GM18909 (cell line): ENCODE measurements around the gene FOXL2.

Experiments
- ATAC-seq: cut with Tn5 transposase; IDR thresholded peaks from one replicate; pipeline ENCODE4 v1.9.1; 2021; ENCODE audit warnings: mild to moderate bottlenecking; ENCODE audit not compliant: unreplicated experiment, poor library complexity

Gene FOXL2

DNA sequence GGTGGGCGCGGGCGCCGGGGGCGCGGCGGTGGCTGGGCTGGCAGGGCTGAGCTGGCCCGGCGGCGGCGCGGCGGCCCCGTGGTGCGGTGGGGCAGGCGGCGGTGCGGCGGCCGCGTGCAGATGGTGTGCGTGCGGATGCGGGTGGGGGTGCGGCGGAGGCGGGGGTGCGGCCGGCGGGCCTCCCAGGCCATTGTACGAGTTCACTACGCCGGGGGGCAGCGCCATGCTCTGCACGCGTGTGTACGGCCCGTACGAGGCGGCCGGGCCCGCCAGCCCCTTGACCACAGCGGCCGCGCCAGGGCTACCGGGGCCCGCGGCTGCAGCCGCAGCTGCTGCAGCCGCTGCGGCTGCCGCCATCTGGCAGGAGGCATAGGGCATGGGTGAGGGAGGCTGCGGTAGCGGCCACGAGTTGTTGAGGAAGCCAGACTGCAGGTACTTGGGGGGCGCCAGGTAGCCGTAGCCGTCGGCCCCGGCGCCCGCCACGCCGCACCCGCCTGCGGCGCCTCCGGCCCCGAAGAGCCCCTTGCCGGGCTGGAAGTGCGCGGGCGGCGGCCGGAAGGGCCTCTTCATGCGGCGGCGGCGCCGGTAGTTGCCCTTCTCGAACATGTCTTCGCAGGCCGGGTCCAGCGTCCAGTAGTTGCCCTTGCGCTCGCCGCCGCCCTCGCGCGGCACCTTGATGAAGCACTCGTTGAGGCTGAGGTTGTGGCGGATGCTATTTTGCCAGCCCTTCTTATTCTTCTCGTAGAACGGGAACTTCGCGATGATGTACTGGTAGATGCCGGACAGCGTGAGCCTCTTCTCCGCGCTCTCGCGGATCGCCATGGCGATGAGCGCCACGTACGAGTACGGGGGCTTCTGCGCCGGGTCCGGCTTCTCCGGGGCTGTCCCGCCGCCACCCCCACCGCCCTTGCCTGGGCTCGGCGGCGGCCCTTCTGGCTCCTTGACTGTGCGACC, 951 bp downstream of the FOXL2 start:
- no peak for ATAC-seq

- no peak for ATAC-seq
Observed at GRCh38 chr3:138944929-138945708, 1.8 kb downstream of the FOXL2 start.

- no peak for ATAC-seq
Observed at GRCh38 chr3:138944654-138944928, 2.3 kb downstream of the FOXL2 start.

- ATAC-seq, result no peak
Observed at GRCh38 chr3:138943724-138944653, 2.9 kb downstream of the FOXL2 start.

- no peak for ATAC-seq
Observed at GRCh38 chr3:138942861-138943623, 3.9 kb downstream of the FOXL2 start.

DNA sequence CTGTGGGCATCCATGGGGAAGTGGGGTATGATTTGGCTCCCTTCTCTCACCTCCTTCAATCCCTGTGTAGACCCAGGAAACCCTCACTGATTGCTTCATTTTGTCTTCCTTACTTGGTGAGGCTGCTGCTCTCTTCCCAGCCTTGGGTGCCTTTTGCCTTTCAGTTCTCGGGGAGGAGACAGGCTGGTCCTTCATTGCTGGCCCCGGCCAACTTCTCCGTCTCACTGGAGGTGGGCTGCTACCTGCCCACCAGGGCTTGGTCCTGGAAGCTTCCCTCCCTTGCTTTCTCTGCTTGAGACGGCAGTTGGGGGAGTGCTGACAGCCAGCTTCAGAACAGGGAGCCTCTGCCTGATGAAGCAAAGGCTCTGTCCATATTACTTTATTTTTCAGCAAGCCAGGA, 4.7 kb downstream of the FOXL2 start:
- ATAC-seq, result no peak

DNA sequence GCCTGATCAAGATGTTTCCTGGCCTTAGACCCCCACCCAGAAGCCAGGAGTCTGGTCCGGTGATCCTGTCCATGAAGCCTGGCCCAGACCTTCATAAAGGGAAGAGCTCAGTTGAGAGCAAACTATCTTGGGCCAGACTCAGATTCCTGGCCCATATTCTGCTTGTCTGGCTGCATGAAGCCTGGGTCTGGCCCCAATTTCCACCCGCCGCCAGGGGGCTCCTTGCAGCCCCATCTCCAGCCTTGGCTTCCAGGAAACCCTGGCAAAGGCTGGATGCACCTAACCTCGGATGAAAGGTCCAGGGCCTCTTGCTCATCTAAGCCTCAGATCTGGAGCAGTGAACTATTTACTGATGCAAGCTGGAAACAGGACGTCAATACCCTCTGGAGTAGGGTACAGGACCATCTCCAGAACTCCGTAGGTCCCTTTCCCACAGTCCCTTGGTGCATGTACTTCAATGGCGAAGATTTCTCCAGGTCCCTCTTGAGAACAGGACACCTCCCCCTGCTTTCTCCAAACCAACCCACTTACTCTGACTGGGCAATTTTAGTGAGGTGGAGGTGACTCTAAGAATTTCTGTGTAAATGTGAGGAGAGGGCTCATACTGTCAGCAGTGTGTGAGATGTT, 5.6 kb downstream of the FOXL2 start:
- ATAC-seq, result no peak

GRCh38 chr3:138940446-138940845, 6.5 kb downstream of the FOXL2 start:
- ATAC-seq, result no peak

- ATAC-seq, result no peak
Observed at GRCh38 chr3:138939561-138940241, 7.2 kb downstream of the FOXL2 start.

GRCh38 chr3:138938877-138939560, 7.9 kb downstream of the FOXL2 start:
- no peak for ATAC-seq

- ATAC-seq, result no peak
Observed at GRCh38 chr3:138938056-138938876, 8.7 kb downstream of the FOXL2 start.

DNA sequence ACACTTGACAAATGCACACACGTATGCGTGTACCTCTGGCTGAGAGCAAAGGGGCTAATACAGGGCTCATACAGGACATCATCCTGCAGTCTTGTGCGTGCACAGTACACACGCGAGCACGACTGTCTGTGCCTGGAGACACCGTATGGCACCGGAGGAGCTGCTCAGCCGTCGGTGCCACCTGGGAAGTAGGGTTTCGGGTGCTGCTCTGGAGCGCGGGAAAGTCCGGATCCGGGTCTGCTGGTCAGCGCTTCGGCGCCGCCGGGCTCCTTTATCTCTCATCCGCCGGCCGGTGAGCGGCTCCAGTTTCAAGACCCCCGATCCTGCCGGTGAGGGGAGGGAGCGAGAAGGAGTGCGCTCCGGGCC, 9.3 kb downstream of the FOXL2 start:
- no peak for ATAC-seq

- ATAC-seq, result no peak
Observed at GRCh38 chr3:138936741-138937689, 9.9 kb downstream of the FOXL2 start.

- ATAC-seq, result peak; percentile 73
Observed at GRCh38 chr3:138935863-138936740, 10.8 kb downstream of the FOXL2 start.

GRCh38 chr3:138935505-138935862, 11.5 kb downstream of the FOXL2 start:
- ATAC-seq, result no peak
